ENCODE results near the gene ARHGAP9. TPM values are rescaled to one million over a fixed set of nuclear protein-coding genes. Genes with fewer than 3 reads are reported as not detected.
A peak's percentile ranks its signal among the peaks of the same experiment; 100 is the strongest.

ARHGAP9 gene
- total RNA-seq, 1 donor from 2014 or later, result 102 TPM

- intact Hi-C loops (cut with micrococcal nuclease), result loop anchor here (1.0 to 10.0 kb wide), 5 partner anchors 16 to 471 kb away; partner anchors contain the start of genes OS9, PIP4K2C and ZBTB39
- no peaks in the 10 kb centered on the region for H3K27me3 Mint-ChIP-seq
Measured at GRCh38 chr12:57477710-57478681, 1.7 kb downstream of the ARHGAP9 start.

DNA sequence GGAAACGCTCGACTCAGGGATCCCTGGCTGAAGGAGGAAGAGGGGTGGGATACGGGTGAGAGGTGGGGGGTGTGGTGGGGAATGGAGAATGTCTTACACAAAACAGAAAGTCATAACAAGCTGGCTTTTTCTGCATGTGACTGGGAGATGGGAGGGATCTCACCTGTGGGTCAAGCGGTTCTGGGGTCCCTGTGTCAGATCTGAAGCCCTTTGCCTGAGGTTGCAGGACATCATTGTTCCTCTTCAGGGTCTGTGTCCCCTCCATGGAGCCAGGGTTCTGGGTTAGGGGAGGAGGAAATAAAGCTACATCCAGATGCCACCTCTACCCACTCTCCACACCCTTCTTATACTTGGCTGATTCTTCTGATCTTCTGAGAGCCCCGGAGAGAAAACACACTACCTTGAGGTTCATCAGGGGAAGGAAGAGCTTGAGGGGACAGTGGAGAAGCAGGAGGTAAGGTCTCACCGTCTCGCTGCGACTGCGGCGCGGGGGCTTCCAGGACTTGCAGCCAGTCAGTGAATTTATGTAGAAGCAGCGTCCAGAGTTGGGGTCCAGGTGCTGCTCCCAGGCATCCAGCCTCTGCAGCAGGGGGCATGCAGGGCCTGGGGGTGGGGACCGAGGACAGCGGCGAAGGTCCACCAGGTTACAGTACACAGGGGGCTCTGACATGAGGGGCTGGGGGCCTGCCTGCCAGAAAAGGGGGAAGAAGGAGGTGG is 2.5 kb downstream of the ARHGAP9 start:
- H3K4me3 Mint-ChIP-seq, result peak overlapping the region; percentile 96
- intact Hi-C loops (cut with micrococcal nuclease), result loop anchor here (1.0 to 10.0 kb wide), 4 partner anchors 18 to 470 kb away; partner anchors contain the start of genes GLI1, OS9 and ZBTB39
- peak; percentile 76 for DNase-seq
- H3K36me3 Mint-ChIP-seq (ENCODE audit: low read depth), result peaks cover 55% of the 10 kb centered on the region
- no peaks in the 10 kb centered on the region for H3K27me3 Mint-ChIP-seq
- peaks cover 71% of the 10 kb centered on the region for H3K4me1 Mint-ChIP-seq
- H3K9me3 Mint-ChIP-seq, result no peaks in the 10 kb centered on the region
- peak overlapping the region; percentile 97 for H3K27ac Mint-ChIP-seq

More at GRCh38 chr12:57477710-57478681, 1.7 kb downstream of the ARHGAP9 start:
- Mint-ChIP-seq H3K4me1 (peaks cover 66% of the 10 kb centered on the region), H3K27ac (peak overlapping the region; percentile 97), H3K36me3 (ENCODE audit: low read depth) (peaks cover 49% of the 10 kb centered on the region), H3K9me3 (no peaks in the 10 kb centered on the region), H3K4me3 (peak overlapping the region; percentile 96)
- peak; percentile 87 for DNase-seq

DNA sequence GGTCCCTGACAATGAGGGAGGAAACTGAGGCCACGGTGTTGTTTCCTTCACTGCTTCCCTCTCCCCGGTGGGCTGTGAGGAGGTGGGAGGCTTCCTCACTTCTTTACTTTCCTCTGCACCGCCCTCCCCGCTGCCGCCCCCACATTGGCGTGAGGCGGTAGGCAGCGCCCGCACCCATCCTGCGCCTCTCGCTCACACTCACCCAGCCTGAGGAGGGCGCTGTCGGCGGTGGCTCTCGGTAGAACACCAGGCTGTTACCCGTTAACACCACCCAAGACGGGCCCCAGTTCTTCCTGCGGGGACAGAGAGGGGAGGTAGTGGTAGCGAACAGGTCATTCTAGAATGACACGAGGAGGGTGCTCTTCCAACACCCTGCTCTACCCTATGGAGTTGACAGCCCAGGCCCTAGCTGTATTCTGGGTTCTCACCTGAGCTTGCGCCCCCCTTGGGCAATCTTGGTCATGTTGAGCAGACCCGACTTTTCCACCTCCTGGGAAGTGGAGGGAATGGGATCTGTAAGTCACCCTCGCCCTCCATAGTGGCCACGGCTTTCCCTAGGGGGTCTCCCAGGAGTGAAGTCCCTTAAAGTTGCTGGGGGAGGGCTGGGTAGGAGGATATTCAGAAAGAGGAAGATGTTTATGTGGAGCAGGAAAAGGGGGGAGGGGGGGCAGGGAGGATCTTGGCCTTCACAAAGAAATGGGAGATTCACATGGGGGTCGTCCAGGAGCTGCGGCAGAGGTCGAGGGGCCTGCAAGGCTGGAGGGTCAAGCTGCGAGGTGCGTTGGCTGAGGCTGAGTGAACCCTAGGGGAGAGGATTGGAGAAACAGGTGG is 3.3 kb downstream of the ARHGAP9 start:
- peak; percentile 93 for DNase-seq
- H3K36me3 Mint-ChIP-seq (ENCODE audit: low read depth), result peaks cover 60% of the 10 kb centered on the region
- peak overlapping the region; percentile 97 for H3K27ac Mint-ChIP-seq
- H3K9me3 Mint-ChIP-seq, result no peaks in the 10 kb centered on the region
- intact Hi-C loops (cut with micrococcal nuclease), result loop anchor here (1.0 to 10.0 kb wide), 4 partner anchors 17 to 469 kb away; partner anchors contain the start of genes GLI1, OS9 and ZBTB39
- peaks cover 68% of the 10 kb centered on the region for H3K4me1 Mint-ChIP-seq
- H3K4me3 Mint-ChIP-seq, result peak overlapping the region; percentile 96
- no peaks in the 10 kb centered on the region for H3K27me3 Mint-ChIP-seq

GRCh38 chr12:57475271-57476161 is 4.2 kb downstream of the ARHGAP9 start:
- peaks cover 62% of the 10 kb centered on the region for H3K4me1 Mint-ChIP-seq
- H3K4me3 Mint-ChIP-seq, result peak overlapping the region; percentile 96
- no peak for DNase-seq
- H3K27ac Mint-ChIP-seq, result peak overlapping the region; percentile 97
- intact Hi-C loops (cut with micrococcal nuclease), result loop anchor here (1.0 to 10.0 kb wide), 4 partner anchors 16 to 468 kb away; partner anchors contain the start of genes GLI1, OS9 and ZBTB39
- H3K9me3 Mint-ChIP-seq, result no peaks in the 10 kb centered on the region
- peaks cover 64% of the 10 kb centered on the region for H3K36me3 Mint-ChIP-seq (ENCODE audit: low read depth)
- H3K27me3 Mint-ChIP-seq, result no peaks in the 10 kb centered on the region

DNA sequence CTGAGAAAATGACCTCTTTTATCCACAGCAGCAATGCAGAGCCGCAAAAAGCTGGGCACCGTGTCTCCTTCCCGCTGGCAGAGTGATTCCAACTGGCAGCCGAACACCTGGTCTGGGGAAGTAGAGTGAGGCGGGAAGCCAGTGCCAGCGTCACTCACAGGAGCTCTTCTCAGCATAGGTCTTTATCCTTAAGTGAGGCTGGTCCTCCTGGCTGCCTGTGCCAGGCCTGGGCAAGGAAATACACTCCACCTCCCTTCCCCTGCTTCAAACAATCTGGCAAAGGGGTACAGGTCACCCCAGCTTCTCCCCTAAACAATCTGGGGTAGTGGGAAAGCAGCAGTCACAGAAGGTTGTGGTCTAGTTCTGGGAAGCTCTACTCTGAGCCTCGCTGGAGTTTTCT is 4.8 kb downstream of the ARHGAP9 start:
- intact Hi-C loops (cut with micrococcal nuclease), result loop anchor here (5.0 to 10.0 kb wide), 3 partner anchors 220 to 468 kb away; partner anchors contain the start of genes OS9 and ZBTB39
- DNase-seq, result no peak
- Mint-ChIP-seq H3K4me3 (peak overlapping the region; percentile 72), H3K9me3 (no peaks in the 10 kb centered on the region), H3K36me3 (ENCODE audit: low read depth) (peaks cover 64% of the 10 kb centered on the region), H3K4me1 (peaks cover 55% of the 10 kb centered on the region), H3K27ac (peak overlapping the region; percentile 68), H3K27me3 (no peaks in the 10 kb centered on the region)

- DNase-seq, result no peak
- H3K27me3 Mint-ChIP-seq, result no peaks in the 10 kb centered on the region
- peak overlapping the region; percentile 72 for H3K4me3 Mint-ChIP-seq
- peaks cover 51% of the 10 kb centered on the region for H3K4me1 Mint-ChIP-seq
- H3K9me3 Mint-ChIP-seq, result no peaks in the 10 kb centered on the region
- peaks cover 65% of the 10 kb centered on the region for H3K36me3 Mint-ChIP-seq (ENCODE audit: low read depth)
- intact Hi-C loops (cut with micrococcal nuclease), result loop anchor here (10.0 kb wide), 1 partner anchor 220 kb away; the partner anchor contains the start of gene OS9
- peak overlapping the region; percentile 68 for H3K27ac Mint-ChIP-seq
Measured at GRCh38 chr12:57474430-57474829, 5.2 kb downstream of the ARHGAP9 start.

DNA sequence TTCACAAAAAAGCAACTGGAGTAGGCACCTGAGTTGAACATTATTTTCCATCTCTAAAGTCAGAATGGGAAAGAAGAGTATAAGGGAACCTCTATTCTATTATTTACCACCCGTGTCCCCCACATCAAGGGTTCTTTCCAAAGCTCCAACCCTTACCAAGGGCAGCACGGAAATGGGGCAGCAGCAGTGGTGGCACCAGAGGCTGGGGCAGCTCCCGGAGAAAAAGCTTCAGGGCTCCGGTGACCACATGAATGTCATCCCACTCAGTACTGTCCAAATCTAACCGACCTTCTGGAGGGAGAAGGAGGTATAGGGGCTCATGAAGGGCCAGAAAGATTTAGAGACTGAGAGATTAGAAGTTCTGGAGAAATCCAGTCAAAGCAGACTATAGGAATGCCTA is 5.8 kb downstream of the ARHGAP9 start:
- no peak for DNase-seq
- intact Hi-C loops (cut with micrococcal nuclease), result loop anchor here (10.0 kb wide), 1 partner anchor 221 kb away; the partner anchor contains the start of gene OS9
- H3K27ac Mint-ChIP-seq, result peak overlapping the region; percentile 68
- no peaks in the 10 kb centered on the region for H3K27me3 Mint-ChIP-seq
- H3K4me1 Mint-ChIP-seq, result peaks cover 47% of the 10 kb centered on the region
- no peaks in the 10 kb centered on the region for H3K9me3 Mint-ChIP-seq
- H3K36me3 Mint-ChIP-seq (ENCODE audit: low read depth), result peaks cover 67% of the 10 kb centered on the region
- H3K4me3 Mint-ChIP-seq, result peak overlapping the region; percentile 72

GRCh38 chr12:57473392-57473791 is 6.3 kb downstream of the ARHGAP9 start:
- Mint-ChIP-seq H3K4me3 (no peak overlapping the region), H3K27me3 (no peaks in the 10 kb centered on the region), H3K36me3 (ENCODE audit: low read depth) (peaks cover 65% of the 10 kb centered on the region), H3K9me3 (no peaks in the 10 kb centered on the region), H3K27ac (peak overlapping the region; percentile 2), H3K4me1 (peaks cover 42% of the 10 kb centered on the region)
- intact Hi-C loops (cut with micrococcal nuclease), result loop anchor here (10.0 kb wide), 1 partner anchor 221 kb away; the partner anchor contains the start of gene OS9
- DNase-seq, result no peak

DNA sequence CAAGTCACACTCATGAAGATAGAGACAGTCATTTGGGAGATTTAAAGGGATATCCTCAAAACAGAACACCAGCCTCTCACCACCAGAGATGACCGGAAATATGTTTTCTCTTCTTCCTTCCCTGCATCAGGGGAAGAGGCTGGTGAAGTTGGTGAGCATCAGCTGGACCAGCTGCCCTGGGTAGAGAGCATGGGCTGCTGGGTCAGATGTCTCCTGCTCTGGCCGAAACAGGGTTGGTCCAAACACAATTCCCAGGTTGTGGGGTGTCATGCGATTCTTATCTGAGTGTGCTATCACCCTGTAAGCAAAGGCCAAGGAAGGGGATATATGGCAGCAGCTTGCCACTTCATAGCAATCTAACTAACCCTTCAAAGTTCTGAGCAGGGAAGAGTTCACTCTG is 7.3 kb downstream of the ARHGAP9 start:
- Mint-ChIP-seq H3K36me3 (ENCODE audit: low read depth) (peaks cover 68% of the 10 kb centered on the region), H3K9me3 (no peaks in the 10 kb centered on the region), H3K4me3 (no peak overlapping the region), H3K27ac (no peak overlapping the region), H3K27me3 (no peaks in the 10 kb centered on the region), H3K4me1 (peaks cover 35% of the 10 kb centered on the region)
- DNase-seq, result no peak
- intact Hi-C loops (cut with micrococcal nuclease), result loop anchor here (10.0 kb wide), 1 partner anchor 222 kb away; the partner anchor contains the start of gene OS9

DNA sequence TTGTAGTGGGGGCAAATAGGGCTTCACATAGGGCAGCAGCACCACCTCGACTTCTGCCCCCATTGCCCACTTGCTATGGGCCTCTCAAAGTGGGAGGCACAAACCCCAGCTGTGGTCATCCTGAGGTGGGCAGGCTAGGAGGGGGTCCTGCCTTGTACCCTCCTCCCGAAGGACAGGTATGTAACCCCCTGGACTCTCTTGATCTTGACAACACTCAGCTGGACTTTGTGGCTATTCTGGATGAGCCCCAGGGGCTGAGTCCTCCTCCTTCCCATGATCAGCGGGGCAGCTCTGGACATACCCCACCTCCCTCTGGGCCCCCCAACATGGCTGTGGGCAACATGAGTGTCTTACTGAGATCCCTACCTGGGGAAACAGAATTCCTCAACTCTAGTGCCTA is 8.0 kb downstream of the ARHGAP9 start:
- H3K4me1 Mint-ChIP-seq, result peaks cover 31% of the 10 kb centered on the region
- H3K4me3 Mint-ChIP-seq, result no peak overlapping the region
- intact Hi-C loops (cut with micrococcal nuclease), result loop anchor here (10.0 kb wide), 1 partner anchor 223 kb away; the partner anchor contains the start of gene OS9
- H3K27ac Mint-ChIP-seq, result no peak overlapping the region
- no peaks in the 10 kb centered on the region for H3K27me3 Mint-ChIP-seq
- peaks cover 68% of the 10 kb centered on the region for H3K36me3 Mint-ChIP-seq (ENCODE audit: low read depth)
- no peak for DNase-seq
- no peaks in the 10 kb centered on the region for H3K9me3 Mint-ChIP-seq

DNA sequence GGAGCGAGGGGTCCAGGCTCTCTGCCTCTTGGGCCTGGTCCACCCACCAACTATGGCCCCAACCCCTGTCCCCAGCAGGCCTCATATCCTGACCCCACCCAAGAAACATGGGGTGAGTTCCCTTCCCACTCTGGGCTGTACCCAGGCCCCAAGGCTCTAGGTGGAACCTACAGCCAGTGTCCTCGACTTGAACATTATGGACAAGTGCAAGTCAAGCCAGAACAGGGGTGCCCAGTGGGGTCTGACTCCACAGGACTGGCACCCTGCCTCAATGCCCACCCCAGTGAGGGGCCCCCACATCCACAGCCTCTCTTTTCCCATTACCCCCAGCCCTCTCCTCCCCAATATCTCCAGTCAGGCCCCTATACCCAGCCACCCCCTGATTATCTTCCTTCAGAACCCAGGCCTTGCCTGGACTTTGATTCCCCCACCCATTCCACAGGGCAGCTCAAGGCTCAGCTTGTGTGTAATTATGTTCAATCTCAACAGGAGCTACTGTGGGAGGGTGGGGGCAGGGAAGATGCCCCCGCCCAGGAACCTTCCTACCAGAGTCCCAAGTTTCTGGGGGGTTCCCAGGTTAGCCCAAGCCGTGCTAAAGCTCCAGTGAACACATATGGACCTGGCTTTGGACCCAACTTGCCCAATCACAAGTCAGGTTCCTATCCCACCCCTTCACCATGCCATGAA is 8.6 kb downstream of the ARHGAP9 start:
- no peaks in the 10 kb centered on the region for H3K27me3 Mint-ChIP-seq
- intact Hi-C loops (cut with micrococcal nuclease), result loop anchor here (10.0 kb wide), 1 partner anchor 224 kb away; the partner anchor contains the start of gene OS9
- H3K36me3 Mint-ChIP-seq (ENCODE audit: low read depth), result peaks cover 63% of the 10 kb centered on the region
- peaks cover 26% of the 10 kb centered on the region for H3K4me1 Mint-ChIP-seq
- DNase-seq, result no peak
- H3K9me3 Mint-ChIP-seq, result no peaks in the 10 kb centered on the region
- H3K4me3 Mint-ChIP-seq, result no peak overlapping the region
- H3K27ac Mint-ChIP-seq, result no peak overlapping the region

Data from activated CD4-positive, alpha-beta T cell treated with anti-CD3 and anti-CD28 coated beads, Interleukin-2, amount 10 ng/mL, durations not matched to agents 24 days and 14 days (primary cell).